Sigmoid colon (tissue), 4 donors: ENCODE measurements around the gene GYS1.

Experiments used
- EP300 ChIP-seq, 4 donors: sonication (generic); formaldehyde crosslinking; IDR thresholded peaks; one replicate each; pipeline ENCODE4 v1.6.1; 2017; ENCODE audit warnings: antibody characterized with exemption in 4 of 4
- POLR2A ChIP-seq, 2 donors: fragments of 450-650 bp; IDR thresholded peaks; one replicate each; pipeline ENCODE4 v1.6.1; 2016; ENCODE audit warnings: antibody characterized with exemption in 2 of 2, mild to moderate bottlenecking in 2 of 2, moderate library complexity in 2 of 2
- POLR2AphosphoS5 ChIP-seq, 4 donors: sonication (generic); formaldehyde crosslinking; IDR thresholded peaks; one replicate each; pipeline ENCODE4 v1.6.1; 2017; ENCODE audit warnings: antibody characterized with exemption in 4 of 4
- TF ChIP-seq, protein P1 (sequence below), 4 experiments: fragments of 450-650 bp in 3 of 4; fragments of 200-600 bp in 1 of 4; IDR thresholded peaks; one replicate each; pipeline ENCODE4 v1.5.1; 2016 to 2019; ENCODE audit warnings: antibody characterized with exemption in 4 of 4, mild to moderate bottlenecking in 3 of 4, moderate library complexity in 2 of 4

GRCh38 chr19:49017041-49017665 is 24.0 kb upstream of the GYS1 start, which contains the start of gene LHB:
- TF ChIP-seq, protein P1, sequence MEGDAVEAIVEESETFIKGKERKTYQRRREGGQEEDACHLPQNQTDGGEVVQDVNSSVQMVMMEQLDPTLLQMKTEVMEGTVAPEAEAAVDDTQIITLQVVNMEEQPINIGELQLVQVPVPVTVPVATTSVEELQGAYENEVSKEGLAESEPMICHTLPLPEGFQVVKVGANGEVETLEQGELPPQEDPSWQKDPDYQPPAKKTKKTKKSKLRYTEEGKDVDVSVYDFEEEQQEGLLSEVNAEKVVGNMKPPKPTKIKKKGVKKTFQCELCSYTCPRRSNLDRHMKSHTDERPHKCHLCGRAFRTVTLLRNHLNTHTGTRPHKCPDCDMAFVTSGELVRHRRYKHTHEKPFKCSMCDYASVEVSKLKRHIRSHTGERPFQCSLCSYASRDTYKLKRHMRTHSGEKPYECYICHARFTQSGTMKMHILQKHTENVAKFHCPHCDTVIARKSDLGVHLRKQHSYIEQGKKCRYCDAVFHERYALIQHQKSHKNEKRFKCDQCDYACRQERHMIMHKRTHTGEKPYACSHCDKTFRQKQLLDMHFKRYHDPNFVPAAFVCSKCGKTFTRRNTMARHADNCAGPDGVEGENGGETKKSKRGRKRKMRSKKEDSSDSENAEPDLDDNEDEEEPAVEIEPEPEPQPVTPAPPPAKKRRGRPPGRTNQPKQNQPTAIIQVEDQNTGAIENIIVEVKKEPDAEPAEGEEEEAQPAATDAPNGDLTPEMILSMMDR (IDR thresholded peaks at IDR 0.05), result no peak
- TF ChIP-seq EP300 (IDR thresholded peaks at IDR 0.05), result no peak
- TF ChIP-seq POLR2A (IDR thresholded peaks at IDR 0.05), result no peak
- no peak for TF ChIP-seq POLR2AphosphoS5 (IDR thresholded peaks at IDR 0.05)
